Measurements from ENCODE around the gene ASXL3. TPM values are rescaled to one million over a fixed set of nuclear protein-coding genes. Genes with fewer than 3 reads are reported as not detected.

ASXL3 gene
- total and polyA plus RNA-seq, 12 donors: 0.06 to 3.9 (median 0.22) TPM

GRCh38 chr18:33558529-33558928 is 19.5 kb upstream of the ASXL3 start:
- H3K27ac ChIP-seq: no peak overlapping the region
- H3K27me3 ChIP-seq: no peaks in the 10 kb centered on the region
- no peak for DNase-seq
- 57 to 81% (median 65%) methylated on average over 1 of the region's 1 CpG for WGBS, 4 donors
- TF ChIP-seq POLR2A (IDR thresholded peaks at IDR 0.05) (no peak), CTCF (IDR thresholded peaks at IDR 0.05) (no peak)
- no peaks in the 10 kb centered on the region for H3K9me3 ChIP-seq (replicated peaks in 1 of 3)
- no peaks in the 10 kb centered on the region for H3K4me1 ChIP-seq (replicated peaks in 1 of 2)
- no peaks in the 10 kb centered on the region for H3K36me3 ChIP-seq (replicated peaks in 1 of 2)
- H3K4me3 ChIP-seq: no peak overlapping the region
- intact Hi-C loops (cut with DNase I): no loop called here

- 63 to 72% (median 66%) methylated on average over 4 of the region's 4 CpGs for WGBS, 4 donors
Observed at GRCh38 chr18:33560686-33561370, 17.2 kb upstream of the ASXL3 start.

GRCh38 chr18:33562741-33563140 is 15.3 kb upstream of the ASXL3 start:
- Histone ChIP-seq H3K4me3 (no peak overlapping the region), H3K27ac (no peak overlapping the region), H3K27me3 (no peaks in the 10 kb centered on the region), H3K36me3 (replicated peaks in 1 of 2) (no peaks in the 10 kb centered on the region), H3K9me3 (replicated peaks in 1 of 3) (no peaks in the 10 kb centered on the region), H3K4me1 (replicated peaks in 1 of 2) (no peaks in the 10 kb centered on the region)
- intact Hi-C loops (cut with DNase I): no loop called here
- no peak for TF ChIP-seq POLR2A (IDR thresholded peaks at IDR 0.05)
- DNase-seq: no peak
- 60 to 76% (median 72%) methylated on average over 1 of the region's 1 CpG for WGBS, 4 donors

More at GRCh38 chr18:33560686-33561370, 17.2 kb upstream of the ASXL3 start:
- Histone ChIP-seq H3K36me3 (replicated peaks in 1 of 2) (no peaks in the 10 kb centered on the region), H3K9me3 (replicated peaks in 1 of 3) (no peaks in the 10 kb centered on the region), H3K4me1 (replicated peaks in 1 of 2) (no peaks in the 10 kb centered on the region), H3K27ac (no peak overlapping the region), H3K4me3 (no peak overlapping the region), H3K27me3 (no peaks in the 10 kb centered on the region)
- intact Hi-C loops (cut with DNase I): no loop called here
- TF ChIP-seq CTCF (IDR thresholded peaks at IDR 0.05) (no peak), POLR2A (IDR thresholded peaks at IDR 0.05) (no peak)
- no peak for DNase-seq

- no peaks in the 10 kb centered on the region for H3K27me3 ChIP-seq
- H3K4me3 ChIP-seq: no peak overlapping the region
- no peaks in the 10 kb centered on the region for H3K9me3 ChIP-seq (replicated peaks in 1 of 3)
- TF ChIP-seq CTCF (IDR thresholded peaks at IDR 0.05) (no peak), POLR2A (IDR thresholded peaks at IDR 0.05) (no peak)
- H3K36me3 ChIP-seq (replicated peaks in 1 of 2): no peaks in the 10 kb centered on the region
- WGBS, 4 donors: 86 to 100% (median 90%) methylated on average over 1 of the region's 1 CpG
- DNase-seq: no peak
- H3K4me1 ChIP-seq (replicated peaks in 1 of 2): no peaks in the 10 kb centered on the region
- H3K27ac ChIP-seq: no peak overlapping the region
- intact Hi-C loops (cut with DNase I): no loop called here
Observed at GRCh38 chr18:33567705-33568104, 10.3 kb upstream of the ASXL3 start.

Measured in adrenal gland (tissue), 12 donors.